ENCODE measurements around the gene PERM1.

Gene PERM1

DNA sequence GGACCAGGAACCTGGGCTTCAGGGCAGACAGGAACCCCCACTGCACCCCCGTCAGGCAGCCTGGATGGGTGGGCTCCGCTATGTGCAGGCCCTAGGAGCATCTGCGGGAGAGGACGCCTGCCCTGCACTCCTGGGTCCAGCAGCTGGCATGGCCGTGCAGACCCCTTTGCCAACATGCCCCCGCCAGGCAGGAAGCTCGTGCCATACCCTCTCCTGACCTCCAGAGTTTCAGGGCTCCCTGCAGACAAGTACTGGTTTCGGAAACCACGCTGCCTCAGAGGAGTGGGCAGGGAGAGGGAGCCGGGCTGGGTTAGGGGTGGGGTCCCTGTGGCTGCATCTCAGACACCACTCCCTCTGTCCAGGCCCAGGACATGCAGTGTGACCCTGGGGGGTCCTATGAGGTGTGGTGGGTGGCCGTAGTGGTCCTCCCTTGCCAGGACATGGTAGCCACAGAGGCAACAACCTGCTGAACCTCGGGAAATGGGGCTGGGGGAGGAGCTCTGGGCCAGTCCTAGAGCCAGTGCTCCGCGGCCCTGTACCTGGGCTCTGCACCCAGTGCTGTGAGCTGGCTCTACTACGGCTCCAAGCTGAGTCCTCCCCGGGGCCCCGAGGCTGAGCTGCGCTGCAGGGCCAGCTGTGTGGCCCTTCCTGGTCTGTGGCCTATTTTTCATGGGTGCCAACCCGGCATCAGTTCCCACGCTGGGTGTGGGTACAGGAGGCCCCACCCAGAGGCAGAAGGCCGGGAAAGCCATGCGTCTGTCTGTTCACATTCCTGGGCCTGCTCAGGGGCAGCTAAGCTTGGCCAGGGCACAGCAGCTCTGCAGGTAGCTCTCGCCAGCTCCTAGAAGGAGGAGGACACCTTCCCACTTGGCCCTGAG is 14.2 kb downstream of the PERM1 start:
- no peaks in the 10 kb centered on the region for H3K9me3 ChIP-seq (ENCODE audit: insufficient read depth, low read length)
- H3K9me2 ChIP-seq (replicated peaks; ENCODE audit: insufficient read depth, low read length): no peaks in the 10 kb centered on the region
- no peak overlapping the region for H3K4me3 ChIP-seq (ENCODE audit: insufficient read depth, low read length, poor library complexity, severe bottlenecking)
- no peak overlapping the region for H2AFZ ChIP-seq (ENCODE audit: low read depth, low read length, severe bottlenecking)
- no peak for TF ChIP-seq CTCF (IDR thresholded peaks at IDR 0.05; ENCODE audit: insufficient read depth, low read length, poor library complexity, severe bottlenecking)
- TF ChIP-seq EZH2phosphoT487 (conservative IDR thresholded peaks at IDR 0.05; ENCODE audit: low read length): no peak
- no peaks in the 10 kb centered on the region for H3K79me2 ChIP-seq (ENCODE audit: insufficient read depth, low read length)
- no peak overlapping the region for H3K27ac ChIP-seq (ENCODE audit: low read depth, low read length)
- no peaks in the 10 kb centered on the region for H4K20me1 ChIP-seq (ENCODE audit: low read depth, low read length)
- no peak overlapping the region for H3K9ac ChIP-seq (ENCODE audit: low read length)
- no peaks in the 10 kb centered on the region for H3K27me3 ChIP-seq (ENCODE audit: low read length)
- H3K4me2 ChIP-seq (ENCODE audit: low read depth, low read length, poor library complexity, severe bottlenecking): no peak overlapping the region
- H3K36me3 ChIP-seq (ENCODE audit: low read length): no peaks in the 10 kb centered on the region
- H3F3A ChIP-seq (ENCODE audit: insufficient read depth): no peaks in the 10 kb centered on the region

DNA sequence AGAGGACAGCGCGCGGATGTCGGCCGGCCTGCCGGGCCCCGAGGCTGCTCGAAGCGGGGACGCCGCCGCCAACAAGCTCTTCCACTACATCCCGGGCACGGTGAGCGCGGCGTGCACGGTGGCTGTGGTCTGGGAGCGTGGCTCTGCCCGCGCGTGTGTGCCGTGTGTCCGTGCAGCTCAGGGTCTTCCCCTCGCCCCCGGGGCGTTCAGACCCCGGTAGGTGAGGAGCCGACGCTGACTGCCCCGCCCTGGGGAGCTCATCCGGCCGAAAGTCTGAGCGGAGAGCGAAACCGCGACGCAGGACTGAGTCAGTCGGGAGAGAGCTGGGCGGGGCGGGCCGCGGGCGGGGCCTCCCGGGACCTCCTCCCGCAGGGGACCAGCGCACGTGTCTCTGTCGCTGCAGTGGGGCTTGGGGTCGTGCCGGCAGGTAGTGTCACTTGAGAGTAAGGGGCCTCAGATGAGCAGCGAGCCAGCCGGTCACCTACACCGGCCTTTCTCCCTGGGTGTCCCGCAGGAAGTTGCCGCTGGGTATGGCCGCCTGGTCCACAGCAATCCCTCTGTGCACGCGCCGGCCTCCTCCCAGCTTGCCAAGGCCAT is 15.1 kb downstream of the PERM1 start:
- no peak for TF ChIP-seq EZH2phosphoT487 (conservative IDR thresholded peaks at IDR 0.05; ENCODE audit: low read length)
- TF ChIP-seq CTCF (IDR thresholded peaks at IDR 0.05; ENCODE audit: insufficient read depth, low read length, poor library complexity, severe bottlenecking): no peak
- Histone ChIP-seq H3K9ac (ENCODE audit: low read length) (0 out of 2 replicates have a peak overlapping the region, but pooled peaks have one; percentile 1), H3K9me2 (replicated peaks; ENCODE audit: insufficient read depth, low read length) (no peaks in the 10 kb centered on the region), H3K79me2 (ENCODE audit: insufficient read depth, low read length) (no peaks in the 10 kb centered on the region), H3K27me3 (ENCODE audit: low read length) (no peaks in the 10 kb centered on the region), H4K20me1 (ENCODE audit: low read depth, low read length) (no peaks in the 10 kb centered on the region), H3K9me3 (ENCODE audit: insufficient read depth, low read length) (no peaks in the 10 kb centered on the region), H3K4me2 (ENCODE audit: low read depth, low read length, poor library complexity, severe bottlenecking) (peak overlapping the region; percentile 52), H3K4me3 (ENCODE audit: insufficient read depth, low read length, poor library complexity, severe bottlenecking) (peak overlapping the region; percentile 39), H3F3A (ENCODE audit: insufficient read depth) (no peaks in the 10 kb centered on the region), H3K27ac (ENCODE audit: low read depth, low read length) (no peak overlapping the region), H2AFZ (ENCODE audit: low read depth, low read length, severe bottlenecking) (no peak overlapping the region), H3K36me3 (ENCODE audit: low read length) (no peaks in the 10 kb centered on the region)

GRCh38 chr1:966135-966703 is 15.7 kb downstream of the PERM1 start, which contains the start of gene PLEKHN1:
Gene PLEKHN1, plus strand, starts transcription at chr1:966482. Its CDS starts 50 bp downstream, at chr1:966532.
- Histone ChIP-seq H3K36me3 (ENCODE audit: low read length) (no peaks in the 10 kb centered on the region), H2AFZ (ENCODE audit: low read depth, low read length, severe bottlenecking) (no peak within 1 kb of the TSS), H3K27me3 (ENCODE audit: low read length) (no peaks in the 10 kb centered on the region), H4K20me1 (ENCODE audit: low read depth, low read length) (no peaks in the 10 kb centered on the region), H3K4me3 (ENCODE audit: insufficient read depth, low read length, poor library complexity, severe bottlenecking) (peak within 1 kb of the TSS; percentile 39), H3K9ac (ENCODE audit: low read length) (0 out of 2 replicates have a peak within 1 kb of the TSS, but pooled peaks have one; percentile 1), H3K27ac (ENCODE audit: low read depth, low read length) (no peak within 1 kb of the TSS), H3F3A (ENCODE audit: insufficient read depth) (no peaks in the 10 kb centered on the region), H3K9me3 (ENCODE audit: insufficient read depth, low read length) (no peaks in the 10 kb centered on the region), H3K79me2 (ENCODE audit: insufficient read depth, low read length) (no peaks in the 10 kb centered on the region), H3K4me2 (ENCODE audit: low read depth, low read length, poor library complexity, severe bottlenecking) (peak within 1 kb of the TSS; percentile 52), H3K9me2 (replicated peaks; ENCODE audit: insufficient read depth, low read length) (no peaks in the 10 kb centered on the region)
- TF ChIP-seq CTCF (IDR thresholded peaks at IDR 0.05; ENCODE audit: insufficient read depth, low read length, poor library complexity, severe bottlenecking) (no peak), EZH2phosphoT487 (conservative IDR thresholded peaks at IDR 0.05; ENCODE audit: low read length) (no peak)

Measured in SU-DHL-6 (cell line).